Measurements from ENCODE around the gene DAW1.
"Not testable (repeated sequence)": the region's sequence is repeated elsewhere in the genome, so short reads cannot be mapped to it uniquely, and the experiment has no call there.

The DAW1 gene

GRCh38 chr2:227871375-227871791 lies at the start of gene DAW1:
TSS of gene DAW1 (plus strand) at chr2:227871631. CDS start at chr2:227871690, 59 bp downstream.
- DNase-seq (ENCODE audit: low spot score) = no peak

- no peak for DNase-seq (ENCODE audit: low spot score)
Observed at GRCh38 chr2:227822416-227823003, 48.9 kb upstream of the DAW1 start.

- no peak for DNase-seq (ENCODE audit: low spot score)
Observed at GRCh38 chr2:227823922-227824321, 47.5 kb upstream of the DAW1 start.

GRCh38 chr2:227824711-227825110 lies 46.7 kb upstream of the DAW1 start:
- no peak for DNase-seq (ENCODE audit: low spot score)

- no peak for DNase-seq (ENCODE audit: low spot score)
Observed at GRCh38 chr2:227826019-227826521, 45.4 kb upstream of the DAW1 start.

GRCh38 chr2:227826563-227826962 lies 44.9 kb upstream of the DAW1 start:
- DNase-seq (ENCODE audit: low spot score) = no peak

GRCh38 chr2:227827143-227827542 lies 44.3 kb upstream of the DAW1 start:
- no peak for DNase-seq (ENCODE audit: low spot score)

- no peak for DNase-seq (ENCODE audit: low spot score)
Observed at GRCh38 chr2:227828477-227828912, 42.9 kb upstream of the DAW1 start.

- DNase-seq (ENCODE audit: low spot score) = no peak
Observed at GRCh38 chr2:227829337-227829736, 42.1 kb upstream of the DAW1 start.

GRCh38 chr2:227834423-227834822 lies 37.0 kb upstream of the DAW1 start:
- DNase-seq (ENCODE audit: low spot score) = no peak

GRCh38 chr2:227834916-227835650 lies 36.3 kb upstream of the DAW1 start:
- DNase-seq (ENCODE audit: low spot score) = no peak

GRCh38 chr2:227839339-227840129 lies 31.9 kb upstream of the DAW1 start:
- DNase-seq (ENCODE audit: low spot score) = not testable (repeated sequence)

- DNase-seq (ENCODE audit: low spot score) = no peak
Observed at GRCh38 chr2:227846831-227847230, 24.6 kb upstream of the DAW1 start.

- no peak for DNase-seq (ENCODE audit: low spot score)
Observed at GRCh38 chr2:227848146-227848545, 23.3 kb upstream of the DAW1 start.

GRCh38 chr2:227848586-227848985 lies 22.8 kb upstream of the DAW1 start:
- DNase-seq (ENCODE audit: low spot score) = no peak

GRCh38 chr2:227849906-227850305 lies 21.5 kb upstream of the DAW1 start:
- DNase-seq (ENCODE audit: low spot score) = no peak

- DNase-seq (ENCODE audit: low spot score) = no peak
Observed at GRCh38 chr2:227853204-227853629, 18.2 kb upstream of the DAW1 start.

- DNase-seq (ENCODE audit: low spot score) = no peak
Observed at GRCh38 chr2:227853765-227854271, 17.6 kb upstream of the DAW1 start.

- no peak for DNase-seq (ENCODE audit: low spot score)
Observed at GRCh38 chr2:227855440-227855839, 16.0 kb upstream of the DAW1 start.

- no peak for DNase-seq (ENCODE audit: low spot score)
Observed at GRCh38 chr2:227856697-227857096, 14.7 kb upstream of the DAW1 start.

GRCh38 chr2:227860221-227860641 lies 11.2 kb upstream of the DAW1 start:
- no peak for DNase-seq (ENCODE audit: low spot score)

GRCh38 chr2:227861011-227861410 lies 10.4 kb upstream of the DAW1 start:
- no peak for DNase-seq (ENCODE audit: low spot score)

Data from kidney capillary endothelial cell (primary cell).